GM19025 (cell line): Measurements from ENCODE around the gene CLMN.
"Not testable (repeated sequence)": the region's sequence is repeated elsewhere in the genome, so short reads cannot be mapped to it uniquely, and the experiment has no call there.

Experiments
- ATAC-seq: cut with Tn5 transposase; IDR thresholded peaks from one replicate; pipeline ENCODE4 v1.9.1; 2021; ENCODE audit warnings: mild to moderate bottlenecking, low read depth, moderate library complexity; ENCODE audit not compliant: unreplicated experiment

The CLMN gene

GRCh38 chr14:95290871-95291431, 28.8 kb downstream of the CLMN start:
- no peak for ATAC-seq

- no peak for ATAC-seq
Measured at GRCh38 chr14:95290021-95290420, 29.7 kb downstream of the CLMN start.

- no peak for ATAC-seq
Measured at GRCh38 chr14:95289323-95290010, 30.2 kb downstream of the CLMN start.

GRCh38 chr14:95288672-95289322, 30.9 kb downstream of the CLMN start:
- no peak for ATAC-seq

- ATAC-seq: no peak
Measured at GRCh38 chr14:95287176-95287754, 32.4 kb downstream of the CLMN start.

GRCh38 chr14:95286645-95287044, 33.1 kb downstream of the CLMN start:
- no peak for ATAC-seq

- ATAC-seq: no peak
Measured at GRCh38 chr14:95285566-95285965, 34.1 kb downstream of the CLMN start.

GRCh38 chr14:95283802-95284201, 35.9 kb downstream of the CLMN start:
- ATAC-seq: not testable (repeated sequence)

GRCh38 chr14:95282986-95283380, 36.7 kb downstream of the CLMN start:
- not testable (repeated sequence) for ATAC-seq

- ATAC-seq: no peak
Measured at GRCh38 chr14:95282354-95282985, 37.2 kb downstream of the CLMN start.

- ATAC-seq: no peak
Measured at GRCh38 chr14:95281560-95282176, 38.0 kb downstream of the CLMN start.

GRCh38 chr14:95275494-95275893, 44.2 kb downstream of the CLMN start:
- no peak for ATAC-seq

- ATAC-seq: no peak
Measured at GRCh38 chr14:95274874-95275273, 44.8 kb downstream of the CLMN start.

GRCh38 chr14:95274279-95274678, 45.4 kb downstream of the CLMN start:
- no peak for ATAC-seq

GRCh38 chr14:95273001-95273978, 46.4 kb downstream of the CLMN start:
- no peak for ATAC-seq

GRCh38 chr14:95272057-95272456, 47.7 kb downstream of the CLMN start:
- no peak for ATAC-seq

GRCh38 chr14:95270203-95270602, 49.5 kb downstream of the CLMN start:
- no peak for ATAC-seq

- no peak for ATAC-seq
Measured at GRCh38 chr14:95269493-95269892, 50.2 kb downstream of the CLMN start.

GRCh38 chr14:95268350-95268749, 51.4 kb downstream of the CLMN start:
- no peak for ATAC-seq

GRCh38 chr14:95267306-95267705, 52.4 kb downstream of the CLMN start:
- no peak for ATAC-seq
